HG03432 (cell line): ENCODE data around the gene LMLN.
"Not testable (repeated sequence)": the region's sequence is repeated elsewhere in the genome, so short reads cannot be mapped to it uniquely, and the experiment has no call there.

Experiments used
- ATAC-seq: cut with Tn5 transposase; IDR thresholded peaks from one replicate; pipeline ENCODE4 v1.9.1; 2021; ENCODE audit warnings: mild to moderate bottlenecking, moderate library complexity; ENCODE audit not compliant: unreplicated experiment

Gene LMLN

GRCh38 chr3:198025644-198026043, 65.6 kb downstream of the LMLN start:
- ATAC-seq: no peak

GRCh38 chr3:198026620-198027019, 66.6 kb downstream of the LMLN start:
- no peak for ATAC-seq

- ATAC-seq: no peak
These were observed 67.2 kb downstream of the LMLN start for GRCh38 chr3:198027045-198027798.

- no peak for ATAC-seq
These were observed 67.9 kb downstream of the LMLN start for GRCh38 chr3:198027799-198028390.

- ATAC-seq: no peak
These were observed 68.7 kb downstream of the LMLN start for GRCh38 chr3:198028718-198029117.

- no peak for ATAC-seq
These were observed 70.1 kb downstream of the LMLN start for GRCh38 chr3:198030125-198030524.

- no peak for ATAC-seq
These were observed 70.7 kb downstream of the LMLN start for GRCh38 chr3:198030726-198031125.

- ATAC-seq: no peak
These were observed 72.3 kb downstream of the LMLN start for GRCh38 chr3:198032039-198032936.

- no peak for ATAC-seq
These were observed 83.1 kb downstream of the LMLN start for GRCh38 chr3:198043119-198043518.

- ATAC-seq: no peak
These were observed 86.3 kb downstream of the LMLN start for GRCh38 chr3:198046120-198046857.

GRCh38 chr3:198048445-198048844, 88.4 kb downstream of the LMLN start:
- no peak for ATAC-seq

- ATAC-seq: no peak
These were observed 91.8 kb downstream of the LMLN start for GRCh38 chr3:198051836-198052235.

- ATAC-seq: not testable (repeated sequence)
These were observed 93.4 kb downstream of the LMLN start for GRCh38 chr3:198053462-198053861.

- ATAC-seq: no peak
These were observed 101.4 kb downstream of the LMLN start for GRCh38 chr3:198061119-198062067.

- ATAC-seq: no peak
These were observed 102.0 kb downstream of the LMLN start for GRCh38 chr3:198062068-198062465.

GRCh38 chr3:198064420-198064819, 104.4 kb downstream of the LMLN start:
- ATAC-seq: no peak

GRCh38 chr3:198065897-198066296, 105.9 kb downstream of the LMLN start:
- no peak for ATAC-seq

- no peak for ATAC-seq
These were observed 107.4 kb downstream of the LMLN start for GRCh38 chr3:198067416-198067815.

- ATAC-seq: no peak
These were observed 110.9 kb downstream of the LMLN start for GRCh38 chr3:198070871-198071270.
